Measurements from ENCODE around the gene ASB15.

Gene ASB15

DNA sequence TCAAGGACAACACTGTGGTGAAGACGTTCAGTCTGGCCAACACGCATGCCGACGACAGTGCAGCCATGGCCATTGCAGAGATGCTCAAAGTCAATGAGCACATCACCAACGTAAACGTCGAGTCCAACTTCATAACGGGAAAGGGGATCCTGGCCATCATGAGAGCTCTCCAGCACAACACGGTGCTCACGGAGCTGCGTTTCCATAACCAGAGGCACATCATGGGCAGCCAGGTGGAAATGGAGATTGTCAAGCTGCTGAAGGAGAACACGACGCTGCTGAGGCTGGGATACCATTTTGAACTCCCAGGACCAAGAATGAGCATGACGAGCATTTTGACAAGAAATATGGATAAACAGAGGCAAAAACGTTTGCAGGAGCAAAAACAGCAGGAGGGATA is 60.7 kb downstream of the ASB15 start:
- peaks cover 2% of the 10 kb centered on the region for H3K36me3 Mint-ChIP-seq (ENCODE audit: insufficient read depth)
- no peak overlapping the region for H3K27ac Mint-ChIP-seq (ENCODE audit: low read depth)
- DNase-seq (ENCODE audit: low spot score in 2 of 2) (no peak), ATAC-seq (replicated peaks; ENCODE audit: extremely low read depth, poor library complexity, severe bottlenecking) (no peak)
- H3K27me3 Mint-ChIP-seq, result peaks cover 60% of the 10 kb centered on the region
- H3K9me3 Mint-ChIP-seq, result no peaks in the 10 kb centered on the region
- no peaks in the 10 kb centered on the region for H3K4me1 Mint-ChIP-seq
- H3K4me3 Mint-ChIP-seq, result no peak overlapping the region

DNA sequence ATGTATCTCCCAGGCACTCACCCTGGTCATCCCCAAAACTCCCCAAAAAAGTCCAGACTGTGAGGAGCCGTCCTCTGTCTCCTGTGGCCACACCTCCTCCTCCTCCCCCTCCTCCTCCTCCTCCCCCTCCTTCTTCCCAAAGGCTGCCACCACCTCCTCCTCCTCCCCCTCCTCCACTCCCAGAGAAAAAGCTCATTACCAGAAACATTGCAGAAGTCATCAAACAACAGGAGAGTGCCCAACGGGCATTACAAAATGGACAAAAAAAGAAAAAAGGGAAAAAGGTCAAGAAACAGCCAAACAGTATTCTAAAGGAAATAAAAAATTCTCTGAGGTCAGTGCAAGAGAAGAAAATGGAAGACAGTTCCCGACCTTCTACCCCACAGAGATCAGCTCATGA is 61.1 kb downstream of the ASB15 start:
- no peak overlapping the region for H3K27ac Mint-ChIP-seq (ENCODE audit: low read depth)
- no peak overlapping the region for H3K4me3 Mint-ChIP-seq
- no peaks in the 10 kb centered on the region for H3K9me3 Mint-ChIP-seq
- H3K27me3 Mint-ChIP-seq, result peaks cover 60% of the 10 kb centered on the region
- ATAC-seq (replicated peaks; ENCODE audit: extremely low read depth, poor library complexity, severe bottlenecking) (no peak), DNase-seq (ENCODE audit: low spot score in 2 of 2) (no peak)
- H3K36me3 Mint-ChIP-seq (ENCODE audit: insufficient read depth), result peaks cover 2% of the 10 kb centered on the region
- no peaks in the 10 kb centered on the region for H3K4me1 Mint-ChIP-seq

DNA sequence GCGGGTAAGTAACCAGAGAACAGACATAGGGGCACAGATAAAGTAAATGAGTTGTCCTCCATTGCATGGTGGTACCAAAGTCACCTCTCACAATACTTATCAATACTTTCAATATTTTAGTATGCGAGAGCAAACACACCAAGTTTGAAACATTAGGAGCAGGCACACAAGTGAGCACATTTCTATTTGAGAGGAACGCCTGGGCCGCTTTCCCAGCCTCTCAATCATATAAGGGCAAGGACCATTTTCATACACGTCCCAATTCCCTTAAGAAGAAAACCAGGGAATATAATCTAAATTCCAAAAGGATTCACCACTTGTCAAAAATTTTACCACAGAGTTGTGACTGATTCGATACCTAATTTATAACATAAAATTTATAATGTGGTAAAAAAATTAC is 61.6 kb downstream of the ASB15 start:
- Mint-ChIP-seq H3K27ac (ENCODE audit: low read depth) (no peak overlapping the region), H3K9me3 (no peaks in the 10 kb centered on the region), H3K27me3 (peaks cover 60% of the 10 kb centered on the region), H3K4me1 (no peaks in the 10 kb centered on the region), H3K4me3 (no peak overlapping the region), H3K36me3 (ENCODE audit: insufficient read depth) (peaks cover 2% of the 10 kb centered on the region)
- DNase-seq (ENCODE audit: low spot score in 2 of 2), result no peak
- no peak for ATAC-seq (replicated peaks; ENCODE audit: extremely low read depth, poor library complexity, severe bottlenecking)

- DNase-seq (ENCODE audit: low spot score in 2 of 2) (no peak), ATAC-seq (replicated peaks; ENCODE audit: extremely low read depth, poor library complexity, severe bottlenecking) (no peak)
- no peaks in the 10 kb centered on the region for H3K9me3 Mint-ChIP-seq
- H3K4me1 Mint-ChIP-seq, result no peaks in the 10 kb centered on the region
- no peak overlapping the region for H3K4me3 Mint-ChIP-seq
- no peak overlapping the region for H3K27ac Mint-ChIP-seq (ENCODE audit: low read depth)
- H3K27me3 Mint-ChIP-seq, result peaks cover 42% of the 10 kb centered on the region
- H3K36me3 Mint-ChIP-seq (ENCODE audit: insufficient read depth), result no peaks in the 10 kb centered on the region
Measured at GRCh38 chr7:123665157-123665556, 63.5 kb downstream of the ASB15 start.

GRCh38 chr7:123665896-123666295 is 64.3 kb downstream of the ASB15 start:
- Mint-ChIP-seq H3K4me3 (no peak overlapping the region), H3K36me3 (ENCODE audit: insufficient read depth) (no peaks in the 10 kb centered on the region), H3K4me1 (no peaks in the 10 kb centered on the region), H3K9me3 (no peaks in the 10 kb centered on the region), H3K27me3 (peaks cover 34% of the 10 kb centered on the region), H3K27ac (ENCODE audit: low read depth) (no peak overlapping the region)
- ATAC-seq (replicated peaks; ENCODE audit: extremely low read depth, poor library complexity, severe bottlenecking) (no peak), DNase-seq (ENCODE audit: low spot score in 2 of 2) (no peak)

DNA sequence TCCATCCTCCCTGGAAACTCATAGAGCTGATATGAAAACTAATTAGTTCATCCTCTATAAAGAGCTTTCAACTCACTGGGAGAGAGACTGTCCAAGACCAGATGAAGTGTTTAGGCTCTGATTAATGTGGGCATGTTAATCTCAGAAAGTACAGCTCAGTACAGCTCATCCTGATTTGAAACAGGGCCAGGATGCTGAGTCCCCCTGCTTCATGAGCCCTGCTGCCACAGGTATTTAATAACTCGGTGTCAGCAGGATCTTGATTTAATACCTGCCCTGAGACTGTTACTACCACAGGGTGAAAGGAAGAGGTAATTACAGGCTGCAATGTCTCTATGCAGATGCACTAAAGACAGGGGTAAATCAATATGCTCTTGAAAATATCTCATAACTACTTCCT is 64.9 kb downstream of the ASB15 start:
- Mint-ChIP-seq H3K27ac (ENCODE audit: low read depth) (no peak overlapping the region), H3K9me3 (no peaks in the 10 kb centered on the region)

DNA sequence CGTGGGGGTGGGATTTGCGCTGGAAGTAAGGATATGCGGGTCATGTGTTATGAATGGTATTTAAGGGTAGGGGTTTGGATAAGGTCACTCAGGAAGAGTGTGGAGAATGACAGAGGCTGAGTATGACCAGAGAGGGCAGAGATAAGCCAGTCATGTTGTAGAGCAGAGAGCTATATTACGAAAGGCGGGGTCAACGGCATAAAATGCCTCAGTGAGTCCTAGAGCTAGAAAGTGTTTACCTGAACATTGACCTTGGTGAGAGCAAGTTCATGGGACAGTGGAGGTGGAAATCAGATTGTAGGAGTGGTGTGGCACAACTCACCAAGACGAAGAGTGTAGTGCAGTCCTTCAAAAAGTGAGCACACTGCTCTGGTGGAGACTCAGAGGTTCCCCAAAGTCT is 67.9 kb downstream of the ASB15 start:
- Mint-ChIP-seq H3K4me1 (no peaks in the 10 kb centered on the region), H3K27ac (ENCODE audit: low read depth) (no peak overlapping the region), H3K4me3 (no peak overlapping the region), H3K9me3 (no peaks in the 10 kb centered on the region), H3K36me3 (ENCODE audit: insufficient read depth) (no peaks in the 10 kb centered on the region), H3K27me3 (peaks cover 4% of the 10 kb centered on the region)
- DNase-seq (ENCODE audit: low spot score in 2 of 2) (no peak), ATAC-seq (replicated peaks; ENCODE audit: extremely low read depth, poor library complexity, severe bottlenecking) (no peak)

More for the DNA sequence above, 64.9 kb downstream of the ASB15 start:
- Mint-ChIP-seq H3K36me3 (ENCODE audit: insufficient read depth) (no peaks in the 10 kb centered on the region), H3K4me3 (no peak overlapping the region), H3K4me1 (no peaks in the 10 kb centered on the region), H3K27me3 (peaks cover 28% of the 10 kb centered on the region)
- ATAC-seq (replicated peaks; ENCODE audit: extremely low read depth, poor library complexity, severe bottlenecking) (no peak), DNase-seq (ENCODE audit: low spot score in 2 of 2) (no peak)

GRCh38 chr7:123673137-123673732 is 71.6 kb downstream of the ASB15 start:
- Mint-ChIP-seq H3K9me3 (no peaks in the 10 kb centered on the region), H3K4me1 (no peaks in the 10 kb centered on the region), H3K27ac (ENCODE audit: low read depth) (no peak overlapping the region), H3K27me3 (no peaks in the 10 kb centered on the region), H3K4me3 (no peak overlapping the region), H3K36me3 (ENCODE audit: insufficient read depth) (peaks cover 2% of the 10 kb centered on the region)
- DNase-seq (ENCODE audit: low spot score in 2 of 2) (no peak), ATAC-seq (replicated peaks; ENCODE audit: extremely low read depth, poor library complexity, severe bottlenecking) (no peak)

DNA sequence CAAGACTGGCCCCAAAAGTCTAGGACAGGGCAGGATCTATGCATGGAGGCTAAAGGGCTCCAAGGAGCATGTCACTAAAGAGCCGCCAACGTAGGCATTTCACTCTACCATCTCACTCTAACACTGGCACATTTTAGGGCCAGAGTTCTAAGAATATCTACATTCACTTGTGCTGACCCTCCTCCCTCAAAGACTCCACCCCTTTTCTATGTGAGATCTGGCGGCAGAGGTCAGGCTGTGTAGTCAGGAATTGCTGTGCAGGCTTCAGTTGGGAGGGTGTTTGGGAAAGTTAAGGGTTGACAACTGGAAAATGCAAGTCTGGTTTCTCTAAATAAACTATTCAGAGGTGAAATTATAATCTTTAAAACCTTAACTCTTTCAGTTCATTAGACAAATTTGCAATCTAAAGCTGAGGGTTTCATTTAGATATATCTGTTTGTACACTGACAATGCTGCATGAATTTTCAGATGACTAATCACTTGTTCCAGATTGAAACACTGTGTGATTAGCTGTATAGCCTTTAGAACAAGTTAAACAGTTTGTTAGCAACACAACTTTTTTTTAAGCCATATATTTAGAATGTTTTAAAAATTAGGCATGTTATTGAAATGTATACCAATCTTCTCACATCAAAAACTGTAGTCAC is 72.3 kb downstream of the ASB15 start:
- no peaks in the 10 kb centered on the region for H3K4me1 Mint-ChIP-seq
- H3K9me3 Mint-ChIP-seq, result no peaks in the 10 kb centered on the region
- H3K27me3 Mint-ChIP-seq, result no peaks in the 10 kb centered on the region
- H3K36me3 Mint-ChIP-seq (ENCODE audit: insufficient read depth), result peaks cover 2% of the 10 kb centered on the region
- DNase-seq (ENCODE audit: low spot score in 2 of 2) (no peak), ATAC-seq (replicated peaks; ENCODE audit: extremely low read depth, poor library complexity, severe bottlenecking) (no peak)
- no peak overlapping the region for H3K4me3 Mint-ChIP-seq
- H3K27ac Mint-ChIP-seq (ENCODE audit: low read depth), result no peak overlapping the region

GRCh38 chr7:123674399-123675180 is 73.0 kb downstream of the ASB15 start:
- DNase-seq (ENCODE audit: low spot score in 2 of 2) (no peak), ATAC-seq (replicated peaks; ENCODE audit: extremely low read depth, poor library complexity, severe bottlenecking) (no peak)
- no peaks in the 10 kb centered on the region for H3K4me1 Mint-ChIP-seq
- no peaks in the 10 kb centered on the region for H3K27me3 Mint-ChIP-seq
- no peaks in the 10 kb centered on the region for H3K9me3 Mint-ChIP-seq
- no peak overlapping the region for H3K27ac Mint-ChIP-seq (ENCODE audit: low read depth)
- no peak overlapping the region for H3K4me3 Mint-ChIP-seq
- peaks cover 3% of the 10 kb centered on the region for H3K36me3 Mint-ChIP-seq (ENCODE audit: insufficient read depth)

DNA sequence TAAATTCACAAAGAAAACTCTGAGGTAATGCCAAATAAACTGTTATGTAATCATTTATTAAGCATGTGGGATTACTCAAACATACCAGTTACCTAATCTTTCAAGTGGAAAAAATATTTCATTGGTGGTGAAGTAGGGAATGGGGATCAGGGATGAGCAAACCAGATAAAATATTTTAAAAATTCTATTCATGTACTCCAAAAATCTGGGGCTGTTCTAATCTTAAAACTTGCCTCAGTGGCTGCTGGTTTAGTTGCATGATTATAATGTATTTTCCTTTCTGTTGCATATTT is 73.5 kb downstream of the ASB15 start:
- ATAC-seq (replicated peaks; ENCODE audit: extremely low read depth, poor library complexity, severe bottlenecking) (no peak), DNase-seq (ENCODE audit: low spot score in 2 of 2) (no peak)
- H3K27ac Mint-ChIP-seq (ENCODE audit: low read depth), result no peak overlapping the region
- H3K9me3 Mint-ChIP-seq, result no peaks in the 10 kb centered on the region
- H3K27me3 Mint-ChIP-seq, result no peaks in the 10 kb centered on the region
- H3K36me3 Mint-ChIP-seq (ENCODE audit: insufficient read depth), result peaks cover 3% of the 10 kb centered on the region
- H3K4me1 Mint-ChIP-seq, result no peaks in the 10 kb centered on the region
- no peak overlapping the region for H3K4me3 Mint-ChIP-seq

GRCh38 chr7:123677061-123677715 is 75.6 kb downstream of the ASB15 start:
- no peaks in the 10 kb centered on the region for H3K4me1 Mint-ChIP-seq
- ATAC-seq (replicated peaks; ENCODE audit: extremely low read depth, poor library complexity, severe bottlenecking) (no peak), DNase-seq (ENCODE audit: low spot score in 2 of 2) (no peak)
- no peaks in the 10 kb centered on the region for H3K27me3 Mint-ChIP-seq
- H3K4me3 Mint-ChIP-seq, result no peak overlapping the region
- H3K9me3 Mint-ChIP-seq, result no peaks in the 10 kb centered on the region
- H3K36me3 Mint-ChIP-seq (ENCODE audit: insufficient read depth), result peaks cover 3% of the 10 kb centered on the region
- H3K27ac Mint-ChIP-seq (ENCODE audit: low read depth), result no peak overlapping the region

- Mint-ChIP-seq H3K36me3 (ENCODE audit: insufficient read depth) (peaks cover 6% of the 10 kb centered on the region), H3K9me3 (no peaks in the 10 kb centered on the region)
- no peak for DNase-seq (ENCODE audit: low spot score in 2 of 2)
Measured at GRCh38 chr7:123679614-123680013, 78.0 kb downstream of the ASB15 start.

More at GRCh38 chr7:123679614-123680013, 78.0 kb downstream of the ASB15 start:
- Mint-ChIP-seq H3K4me3 (no peak overlapping the region), H3K27ac (ENCODE audit: low read depth) (no peak overlapping the region), H3K4me1 (no peaks in the 10 kb centered on the region), H3K27me3 (no peaks in the 10 kb centered on the region)
- ATAC-seq (replicated peaks; ENCODE audit: extremely low read depth, poor library complexity, severe bottlenecking), result no peak
